Left ventricle myocardium inferior (tissue), 1 donor: ENCODE data around the gene S1PR4. TPM values are rescaled to one million over a fixed set of nuclear protein-coding genes. Genes with fewer than 3 reads are reported as not detected.

Experiments
- DNase-seq: peaks from one replicate; pipeline ENCODE4 v3.0.0-alpha.2; 2020
- H3K27ac ChIP-seq: fragments of 200-600 bp; replicated peaks from 2 replicates; pipeline ENCODE4 v1.8.0; 2021
- H3K27me3 ChIP-seq: fragments of 200-600 bp; 2 replicates; pipeline ENCODE4 v1.8.0; 2021; ENCODE audit warnings: low read depth
- H3K36me3 ChIP-seq: fragments of 200-600 bp; 2 replicates; pipeline ENCODE4 v1.8.0; 2021
- H3K4me1 ChIP-seq: fragments of 200-600 bp; 2 replicates; pipeline ENCODE4 v1.8.0; 2021
- H3K4me3 ChIP-seq: fragments of 200-600 bp; 2 replicates; pipeline ENCODE4 v1.8.0; 2021; ENCODE audit warnings: mild to moderate bottlenecking, moderate library complexity
- H3K9me3 ChIP-seq: fragments of 200-600 bp; replicated peaks from 2 replicates; pipeline ENCODE4 v1.8.0; 2021
- intact Hi-C: fragments of 100-400 bp; cut with micrococcal nuclease; formaldehyde crosslinking; loops from one replicate; pipeline ENCODE4 v1.11.0; 2022
- total RNA-seq: library from RNA; stranded (reverse); fragmentation: NEBNext Ultra II Directional; extraction: Animal tissue kit (Norgen Biotek cat#: 25700); gene quantifications from one replicate; pipeline ENCODE4 v1.2.1, GENCODE V29; 2021
- TF ChIP-seq, protein P1 (sequence below): fragments of 200-600 bp; IDR thresholded peaks from 2 replicates; pipeline ENCODE4 v1.8.0; 2021; ENCODE audit warnings: antibody characterized with exemption, mild to moderate bottlenecking, borderline replicate concordance
- donor health status: DM: no; HTN: yes; CAD: no; lungs with severe emphysema.

The S1PR4 gene
- total RNA-seq, 1 donor from 2014 or later, result 0.60 TPM

DNA sequence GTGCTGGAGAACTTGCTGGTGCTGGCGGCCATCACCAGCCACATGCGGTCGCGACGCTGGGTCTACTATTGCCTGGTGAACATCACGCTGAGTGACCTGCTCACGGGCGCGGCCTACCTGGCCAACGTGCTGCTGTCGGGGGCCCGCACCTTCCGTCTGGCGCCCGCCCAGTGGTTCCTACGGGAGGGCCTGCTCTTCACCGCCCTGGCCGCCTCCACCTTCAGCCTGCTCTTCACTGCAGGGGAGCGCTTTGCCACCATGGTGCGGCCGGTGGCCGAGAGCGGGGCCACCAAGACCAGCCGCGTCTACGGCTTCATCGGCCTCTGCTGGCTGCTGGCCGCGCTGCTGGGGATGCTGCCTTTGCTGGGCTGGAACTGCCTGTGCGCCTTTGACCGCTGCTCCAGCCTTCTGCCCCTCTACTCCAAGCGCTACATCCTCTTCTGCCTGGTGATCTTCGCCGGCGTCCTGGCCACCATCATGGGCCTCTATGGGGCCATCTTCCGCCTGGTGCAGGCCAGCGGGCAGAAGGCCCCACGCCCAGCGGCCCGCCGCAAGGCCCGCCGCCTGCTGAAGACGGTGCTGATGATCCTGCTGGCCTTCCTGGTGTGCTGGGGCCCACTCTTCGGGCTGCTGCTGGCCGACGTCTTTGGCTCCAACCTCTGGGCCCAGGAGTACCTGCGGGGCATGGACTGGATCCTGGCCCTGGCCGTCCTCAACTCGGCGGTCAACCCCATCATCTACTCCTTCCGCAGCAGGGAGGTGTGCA, 587 bp downstream of the S1PR4 start:
- Histone ChIP-seq H3K27me3 (no peaks in the 10 kb centered on the region), H3K4me3 (peak overlapping the region; percentile 33), H3K36me3 (no peaks in the 10 kb centered on the region), H3K9me3 (no peaks in the 10 kb centered on the region), H3K27ac (peak overlapping the region; percentile 55), H3K4me1 (peaks cover 15% of the 10 kb centered on the region)
- TF ChIP-seq, protein P1, sequence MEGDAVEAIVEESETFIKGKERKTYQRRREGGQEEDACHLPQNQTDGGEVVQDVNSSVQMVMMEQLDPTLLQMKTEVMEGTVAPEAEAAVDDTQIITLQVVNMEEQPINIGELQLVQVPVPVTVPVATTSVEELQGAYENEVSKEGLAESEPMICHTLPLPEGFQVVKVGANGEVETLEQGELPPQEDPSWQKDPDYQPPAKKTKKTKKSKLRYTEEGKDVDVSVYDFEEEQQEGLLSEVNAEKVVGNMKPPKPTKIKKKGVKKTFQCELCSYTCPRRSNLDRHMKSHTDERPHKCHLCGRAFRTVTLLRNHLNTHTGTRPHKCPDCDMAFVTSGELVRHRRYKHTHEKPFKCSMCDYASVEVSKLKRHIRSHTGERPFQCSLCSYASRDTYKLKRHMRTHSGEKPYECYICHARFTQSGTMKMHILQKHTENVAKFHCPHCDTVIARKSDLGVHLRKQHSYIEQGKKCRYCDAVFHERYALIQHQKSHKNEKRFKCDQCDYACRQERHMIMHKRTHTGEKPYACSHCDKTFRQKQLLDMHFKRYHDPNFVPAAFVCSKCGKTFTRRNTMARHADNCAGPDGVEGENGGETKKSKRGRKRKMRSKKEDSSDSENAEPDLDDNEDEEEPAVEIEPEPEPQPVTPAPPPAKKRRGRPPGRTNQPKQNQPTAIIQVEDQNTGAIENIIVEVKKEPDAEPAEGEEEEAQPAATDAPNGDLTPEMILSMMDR, result no peak
- intact Hi-C loops, result no loop called here
- no peak for DNase-seq

- H3K4me1 ChIP-seq, result peaks cover 16% of the 10 kb centered on the region
- no peak for DNase-seq
- H3K27ac ChIP-seq, result no peak overlapping the region
- peak overlapping the region; percentile 33 for H3K4me3 ChIP-seq
- intact Hi-C loops, result no loop called here
- no peaks in the 10 kb centered on the region for H3K27me3 ChIP-seq
- H3K36me3 ChIP-seq, result no peaks in the 10 kb centered on the region
- TF ChIP-seq, protein P1, result no peak
- no peaks in the 10 kb centered on the region for H3K9me3 ChIP-seq
Observed at GRCh38 chr19:3179739-3180293, 1.2 kb downstream of the S1PR4 start.

GRCh38 chr19:3183721-3184641, 5.4 kb downstream of the S1PR4 start:
- peaks cover 35% of the 10 kb centered on the region for H3K4me1 ChIP-seq
- no peaks in the 10 kb centered on the region for H3K9me3 ChIP-seq
- H3K27ac ChIP-seq, result no peak overlapping the region
- H3K4me3 ChIP-seq, result no peak overlapping the region
- TF ChIP-seq, protein P1, result no peak
- no peak for DNase-seq
- no peaks in the 10 kb centered on the region for H3K27me3 ChIP-seq
- intact Hi-C loops, result no loop called here
- no peaks in the 10 kb centered on the region for H3K36me3 ChIP-seq

GRCh38 chr19:3184847-3185460, 6.4 kb downstream of the S1PR4 start:
- intact Hi-C loops, result no loop called here
- Histone ChIP-seq H3K4me1 (peaks cover 43% of the 10 kb centered on the region), H3K4me3 (peak overlapping the region; percentile 87), H3K9me3 (no peaks in the 10 kb centered on the region), H3K27ac (peak overlapping the region; percentile 92), H3K27me3 (no peaks in the 10 kb centered on the region), H3K36me3 (no peaks in the 10 kb centered on the region)
- TF ChIP-seq, protein P1, result no peak
- DNase-seq, result peak; percentile 70
